ENCODE results near the gene NID2.

The NID2 gene

DNA sequence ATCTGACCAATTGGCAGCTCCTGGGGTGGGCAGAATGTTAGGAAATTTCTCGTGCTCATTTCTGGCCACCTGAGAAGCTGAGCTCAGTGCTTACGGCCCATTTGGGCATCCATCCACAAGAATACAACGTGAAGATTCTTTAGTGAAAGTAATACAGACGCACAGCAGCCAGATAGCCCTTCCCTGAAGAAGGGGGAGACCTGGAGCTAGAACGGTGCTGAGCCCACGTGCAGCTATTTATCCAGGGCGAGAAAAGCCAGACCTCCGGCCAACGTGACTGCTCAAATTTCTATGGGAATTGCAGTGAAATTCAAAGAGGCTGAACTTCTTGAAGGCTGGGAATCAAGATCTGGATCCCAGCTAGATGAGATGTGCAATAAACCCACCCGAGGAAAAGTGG, 20.7 kb downstream of the NID2 start:
- no peak for DNase-seq (ENCODE audit: low spot score)
- no peak overlapping the region for H3K27ac ChIP-seq
- ChIA-PET CTCF (no interaction called here), POLR2A (ENCODE audit: low non-redundant PET) (no interaction called here)
- TF ChIP-seq, protein P1, sequence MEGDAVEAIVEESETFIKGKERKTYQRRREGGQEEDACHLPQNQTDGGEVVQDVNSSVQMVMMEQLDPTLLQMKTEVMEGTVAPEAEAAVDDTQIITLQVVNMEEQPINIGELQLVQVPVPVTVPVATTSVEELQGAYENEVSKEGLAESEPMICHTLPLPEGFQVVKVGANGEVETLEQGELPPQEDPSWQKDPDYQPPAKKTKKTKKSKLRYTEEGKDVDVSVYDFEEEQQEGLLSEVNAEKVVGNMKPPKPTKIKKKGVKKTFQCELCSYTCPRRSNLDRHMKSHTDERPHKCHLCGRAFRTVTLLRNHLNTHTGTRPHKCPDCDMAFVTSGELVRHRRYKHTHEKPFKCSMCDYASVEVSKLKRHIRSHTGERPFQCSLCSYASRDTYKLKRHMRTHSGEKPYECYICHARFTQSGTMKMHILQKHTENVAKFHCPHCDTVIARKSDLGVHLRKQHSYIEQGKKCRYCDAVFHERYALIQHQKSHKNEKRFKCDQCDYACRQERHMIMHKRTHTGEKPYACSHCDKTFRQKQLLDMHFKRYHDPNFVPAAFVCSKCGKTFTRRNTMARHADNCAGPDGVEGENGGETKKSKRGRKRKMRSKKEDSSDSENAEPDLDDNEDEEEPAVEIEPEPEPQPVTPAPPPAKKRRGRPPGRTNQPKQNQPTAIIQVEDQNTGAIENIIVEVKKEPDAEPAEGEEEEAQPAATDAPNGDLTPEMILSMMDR (conservative IDR thresholded peaks at IDR 0.05; ENCODE audit: low read depth) = no peak

DNA sequence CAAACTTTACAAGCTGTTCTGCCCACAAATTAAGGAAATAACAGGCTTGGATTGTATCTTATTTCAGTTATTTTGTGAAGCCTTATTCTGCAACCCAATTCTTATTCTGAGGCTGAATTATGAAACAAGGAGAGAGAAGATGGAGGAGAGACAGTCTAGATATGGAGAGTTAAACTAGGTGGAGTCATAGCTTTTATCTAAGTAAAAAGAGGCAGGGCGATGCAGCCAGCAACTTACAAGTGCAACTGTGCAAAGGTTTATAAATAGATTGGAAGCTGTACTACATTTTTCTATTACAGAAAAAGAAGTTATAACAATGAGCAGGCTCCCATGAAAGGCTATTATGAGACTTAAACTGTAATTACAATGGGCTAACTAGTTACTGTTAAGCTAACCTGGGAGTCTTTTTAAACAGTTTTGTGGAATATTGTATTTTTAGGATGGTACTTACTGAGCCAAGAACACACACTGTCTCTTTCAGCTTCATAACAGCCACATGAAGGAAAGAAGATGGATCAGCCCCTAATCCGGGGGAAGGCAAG, 22.4 kb downstream of the NID2 start:
- TF ChIP-seq, protein P1 (conservative IDR thresholded peaks at IDR 0.05; ENCODE audit: low read depth) = no peak
- ChIA-PET POLR2A (ENCODE audit: low non-redundant PET) (no interaction called here), CTCF (no interaction called here)
- no peak overlapping the region for H3K27ac ChIP-seq
- DNase-seq (ENCODE audit: low spot score) = no peak

DNA sequence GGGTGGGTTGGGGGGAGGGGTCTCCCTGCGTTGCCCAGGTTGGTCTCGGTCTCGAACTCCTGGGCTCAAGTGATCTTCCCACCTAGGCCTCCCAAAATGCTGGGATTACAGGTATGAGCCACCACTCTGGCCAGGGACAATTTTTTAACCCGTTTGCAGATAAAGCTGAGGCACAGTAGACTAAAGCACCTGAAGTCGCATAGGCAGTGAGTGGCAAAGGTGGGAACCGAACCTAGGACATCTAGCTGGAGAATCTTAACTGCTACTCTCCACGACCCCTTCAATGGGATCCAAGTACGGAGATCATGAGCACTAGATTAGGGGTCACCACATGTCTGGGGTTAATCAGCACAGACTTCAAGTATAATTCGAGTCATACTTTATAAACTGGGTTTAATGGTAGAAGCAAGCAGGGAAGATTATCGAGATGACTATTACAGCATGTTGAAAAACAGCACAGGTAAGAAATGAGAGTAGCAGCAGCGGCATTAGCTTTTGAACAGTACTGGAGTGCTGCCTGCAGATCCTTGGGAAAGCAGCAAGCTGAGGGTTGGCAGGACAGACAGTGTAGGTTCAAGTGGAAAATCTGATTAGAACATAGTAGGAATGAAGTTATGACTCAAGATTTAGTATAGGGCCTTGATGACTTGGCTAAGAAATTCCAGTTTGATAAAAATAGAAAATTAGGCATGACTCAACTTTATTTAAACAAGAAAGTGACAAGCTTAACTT, 23.9 kb downstream of the NID2 start:
- POLR2A ChIA-PET (ENCODE audit: low non-redundant PET) = no interaction called here
- H3K27ac ChIP-seq = no peak overlapping the region
- TF ChIP-seq, protein P1 (conservative IDR thresholded peaks at IDR 0.05; ENCODE audit: low read depth) = no peak
- DNase-seq (ENCODE audit: low spot score) = peak; percentile 29
- CTCF ChIA-PET = no interaction called here

DNA sequence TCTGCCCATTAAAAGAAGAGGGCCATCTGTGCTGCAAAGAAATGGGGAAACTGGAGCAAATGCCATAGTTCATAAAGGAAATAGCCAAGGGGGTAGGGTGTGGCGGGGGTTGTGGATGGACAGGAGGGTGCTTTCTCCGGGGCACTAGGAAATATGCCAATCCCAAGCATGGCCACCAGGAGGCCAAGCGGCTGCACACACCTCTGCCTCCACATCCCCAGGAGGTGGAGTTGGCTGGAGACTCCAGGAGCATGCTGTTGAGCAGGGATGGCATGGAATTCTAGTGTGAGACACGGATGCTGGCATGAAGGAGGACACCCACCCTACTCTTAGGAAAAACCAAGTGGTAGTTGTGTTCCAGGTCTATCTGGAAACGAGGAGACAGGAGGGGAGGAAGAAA, 25.2 kb downstream of the NID2 start:
- peak; percentile 26 for DNase-seq (ENCODE audit: low spot score)
- POLR2A ChIA-PET (ENCODE audit: low non-redundant PET) = no interaction called here
- CTCF ChIA-PET = no interaction called here
- TF ChIP-seq, protein P1 (conservative IDR thresholded peaks at IDR 0.05; ENCODE audit: low read depth) = no peak
- H3K27ac ChIP-seq = no peak overlapping the region

DNA sequence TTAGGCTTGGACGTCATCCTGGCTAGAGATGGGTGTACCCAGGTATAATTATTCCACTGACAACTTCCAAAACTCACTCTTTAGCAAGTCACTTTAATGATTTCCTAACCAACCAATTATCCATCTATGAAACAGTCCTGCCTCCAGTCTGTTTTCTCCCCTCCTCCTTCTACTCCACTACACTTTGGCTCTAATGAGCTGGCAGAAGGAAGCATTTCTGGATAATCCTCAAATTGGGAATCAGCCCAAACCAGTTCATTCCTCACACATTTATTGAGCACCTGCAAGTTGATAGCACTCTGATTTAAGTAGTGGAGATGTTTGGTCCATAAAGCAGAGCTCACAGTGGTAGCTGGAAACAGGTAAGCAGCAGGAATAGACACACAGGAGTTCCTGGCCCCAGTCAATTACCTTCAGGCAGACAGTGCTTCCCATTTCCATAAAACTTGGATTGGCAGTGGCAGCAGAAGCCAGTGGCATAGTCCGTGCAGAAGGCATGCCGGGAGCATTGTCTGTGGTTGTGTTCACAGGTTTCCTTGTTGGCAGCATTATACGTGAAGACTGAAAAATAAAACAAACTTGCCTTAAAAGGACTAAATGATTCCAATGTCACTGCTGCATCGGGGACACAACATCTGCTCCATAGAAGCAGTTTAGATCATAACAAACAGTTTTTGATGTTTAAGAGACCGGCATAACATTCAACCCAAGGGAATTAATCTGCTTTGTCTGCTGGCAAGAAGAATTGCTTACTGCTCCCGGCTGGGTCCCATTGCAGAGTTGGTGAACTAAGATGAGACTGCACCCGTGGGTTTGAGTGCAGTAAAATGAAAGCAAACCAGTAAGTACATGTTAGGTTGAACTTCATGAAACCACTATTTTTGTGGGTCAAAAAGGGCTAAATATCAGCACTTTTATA, 26.2 kb downstream of the NID2 start:
- ChIA-PET POLR2A (ENCODE audit: low non-redundant PET) (no interaction called here), CTCF (no interaction called here)
- TF ChIP-seq, protein P1 (conservative IDR thresholded peaks at IDR 0.05; ENCODE audit: low read depth) = no peak
- H3K27ac ChIP-seq = no peak overlapping the region
- no peak for DNase-seq (ENCODE audit: low spot score)

DNA sequence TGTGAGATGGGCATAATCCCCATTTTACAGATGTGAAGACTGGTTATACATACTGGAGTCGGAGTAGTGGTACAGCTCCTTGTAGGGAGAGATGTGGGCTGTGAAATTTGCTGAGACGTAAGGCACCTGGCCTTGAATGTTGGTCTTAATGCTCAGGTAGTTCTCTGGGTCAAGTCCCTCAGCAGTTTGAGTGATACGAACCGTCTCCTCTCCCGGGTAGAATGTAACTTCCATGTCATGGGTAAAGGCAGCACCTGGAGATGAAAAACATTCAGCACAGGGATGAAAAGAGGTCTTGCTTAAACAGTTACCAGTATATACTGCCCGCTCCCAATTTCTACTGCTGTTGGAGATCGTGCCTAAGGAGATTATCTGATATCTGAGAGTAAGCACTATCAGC, 28.3 kb downstream of the NID2 start:
- POLR2A ChIA-PET (ENCODE audit: low non-redundant PET) = no interaction called here
- no peak for DNase-seq (ENCODE audit: low spot score)
- TF ChIP-seq, protein P1 (conservative IDR thresholded peaks at IDR 0.05; ENCODE audit: low read depth) = no peak
- CTCF ChIA-PET = no interaction called here
- no peak overlapping the region for H3K27ac ChIP-seq

All from RWPE1 (cell line).